Hepatocyte (in vitro differentiated cells): ENCODE measurements around the gene EYS.

ENCODE experiments used
- CTCF ChIP-seq: fragments of 200-600 bp; sonication (generic); IDR thresholded peaks from 2 replicates; pipeline ENCODE4 v1.5.1; 2016; ENCODE audit warnings: antibody characterized with exemption, mild to moderate bottlenecking; ENCODE audit not compliant: poor library complexity
- EZH2 ChIP-seq: fragments of 200-600 bp; sonication (generic); IDR thresholded peaks from 2 replicates; pipeline ENCODE4 v1.6.1; 2016; ENCODE audit warnings: antibody characterized with exemption, mild to moderate bottlenecking, borderline replicate concordance

DNA sequence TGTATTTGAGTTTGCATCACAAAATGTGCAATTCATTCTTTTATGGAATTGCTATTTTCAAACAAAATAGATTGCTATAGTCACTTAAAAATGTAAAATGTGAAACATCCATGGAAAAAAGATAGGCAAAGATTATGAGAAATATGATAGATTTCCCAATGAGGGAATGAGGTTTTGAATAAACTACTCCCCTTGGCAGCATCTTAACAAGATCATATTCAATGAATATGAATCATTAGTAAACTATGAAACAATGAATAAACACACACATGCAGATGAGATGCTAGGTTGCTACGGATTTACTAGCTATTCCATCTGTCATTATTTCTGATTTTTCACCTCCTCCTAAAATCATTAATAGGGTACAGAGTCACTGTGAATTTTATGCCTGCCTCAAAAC is 1669.6 kb downstream of the EYS start:
- TF ChIP-seq CTCF, result no peak
- TF ChIP-seq EZH2, result no peak
